HepG2 (cell line): ENCODE results near the gene CTSA. TPM values are rescaled to one million over a fixed set of nuclear protein-coding genes. Genes with fewer than 3 reads are reported as not detected.

Experiments
- ATAC-seq: fragments of 200-7000 bp; cut with Tn5 transposase; 3 replicates; pipeline ENCODE4 v1.9.1; 2020; ENCODE audit warnings: mild to moderate bottlenecking, moderate library complexity
- BruUV-seq: library from RNA; stranded (reverse); fragments of 400-500 nt; replicated peaks from 2 replicates; lab custom pipeline; 2021; lab: Mats Ljungman, UMichigan
- CTCF ChIA-PET: fragments of 300-600 bp; formaldehyde crosslinking; extraction: SDS; loops from one replicate; lab custom pipeline; 2021; ENCODE audit warnings: low total read pairs, inconsistent platforms, low intra/inter-chr PET ratio; lab: Yijun Ruan, JAX
- POLR2A ChIA-PET: fragments of 350-600 bp; sonication (Branson Sonifier 250); formaldehyde crosslinking; loops from one replicate; lab custom pipeline; 2020; ENCODE audit warnings: antibody characterized with exemption, inconsistent platforms; lab: Yijun Ruan, JAX
- DNase-seq: peaks from one replicate; pipeline ENCODE4 v3.0.0-alpha.2; 2015; ENCODE audit warnings: low spot score
- FAIRE-seq: peaks from 3 replicates; lab custom pipeline; 2011; peaks lifted over from hg19 to GRCh38; lab: Jason Lieb, UNC
- H2AFZ ChIP-seq: one replicate; pipeline ENCODE4 v1.6.1; 2011; ENCODE audit warnings: low read length, inconsistent platforms
- H3K27ac ChIP-seq: fragments of 300-600 bp; 3 replicates; pipeline ENCODE4 v1.8.0; 2011; ENCODE audit warnings: mixed run types, mild to moderate bottlenecking, mixed read lengths, low read length, inconsistent platforms; ENCODE audit not compliant: insufficient read depth; ENCODE audit errors: extremely low read length
- H3K27me3 ChIP-seq, 2 experiments: fragments of 200-600 bp in 1 of 2; 2 replicates in 1 of 2; 3 replicates in 1 of 2; pipeline versions ENCODE4 v1.6.0 to v1.8.0; 2011; ENCODE audit warnings: low read length in 2 of 2, mild to moderate bottlenecking in 2 of 2, moderate library complexity in 2 of 2, inconsistent platforms in 1 of 2; ENCODE audit not compliant: insufficient read depth in 2 of 2, control insufficient read depth in 1 of 2
- H3K36me3 ChIP-seq, 2 experiments: fragments of 200-600 bp in 1 of 2; replicated peaks in 1 of 2; 2 replicates in 1 of 2; 3 replicates in 1 of 2; pipeline versions ENCODE4 v1.5.1 to v1.8.0; 2011; ENCODE audit warnings: low read length in 2 of 2, inconsistent platforms in 1 of 2; ENCODE audit not compliant: insufficient read depth in 2 of 2, control insufficient read depth in 1 of 2
- H3K4me1 ChIP-seq: 2 replicates; pipeline ENCODE4 v1.5.1; 2012; ENCODE audit warnings: low read length, inconsistent platforms; ENCODE audit not compliant: insufficient read depth
- H3K4me2 ChIP-seq: 2 replicates; pipeline ENCODE4 v1.6.0; 2011; ENCODE audit warnings: low read depth, low read length, inconsistent platforms
- H3K4me3 ChIP-seq, 3 experiments: fragments of 200-600 bp in 1 of 3; sonication (generic), shearing (Covaris generic) in 1 of 3; replicated peaks in 1 of 3; 2 replicates each; pipeline ENCODE4 v1.5.1; 2011 to 2016; ENCODE audit warnings: low read length in 3 of 3, inconsistent platforms in 2 of 3, low read depth in 2 of 3, mild to moderate bottlenecking in 2 of 3, control low read depth in 1 of 3, mixed read lengths in 1 of 3; ENCODE audit not compliant: insufficient read depth in 1 of 3
- H3K79me2 ChIP-seq: one replicate; pipeline ENCODE4 v1.6.1; 2011; ENCODE audit warnings: low read length, inconsistent platforms; ENCODE audit not compliant: insufficient read depth
- H3K9ac ChIP-seq: 2 replicates; pipeline ENCODE4 v1.6.0; 2011; ENCODE audit warnings: mild to moderate bottlenecking, low read depth, low read length, inconsistent platforms; ENCODE audit not compliant: insufficient read depth
- H3K9me3 ChIP-seq: 2 replicates; pipeline ENCODE4 v1.5.1; 2012; ENCODE audit warnings: mild to moderate bottlenecking, low read length
- H4K20me1 ChIP-seq: 2 replicates; pipeline ENCODE4 v1.6.0; 2011; ENCODE audit warnings: inconsistent platforms, mild to moderate bottlenecking, low read length, moderate library complexity; ENCODE audit not compliant: insufficient read depth
- AGO1 ChIP-seq: fragments of 200-400 bp; formaldehyde crosslinking; IDR thresholded peaks from 2 replicates; pipeline ENCODE4 v1.6.1; 2017; ENCODE audit warnings: mild to moderate bottlenecking, low read depth, low read length, moderate library complexity; ENCODE audit not compliant: poor library complexity, severe bottlenecking
- AGO2 ChIP-seq: fragments of 200-400 bp; formaldehyde crosslinking; optimal IDR thresholded peaks from 2 replicates; pipeline ENCODE3; 2017; ENCODE audit warnings: mild to moderate bottlenecking, low read depth, low read length, moderate library complexity
- POLR2A ChIP-seq, 2 experiments: IDR thresholded peaks; 2 replicates each; pipeline ENCODE4 v1.6.1; 2011; ENCODE audit warnings: low read depth in 2 of 2, low read length in 2 of 2, mild to moderate bottlenecking in 1 of 2, moderate library complexity in 1 of 2; ENCODE audit not compliant: insufficient read depth in 1 of 2
- POLR2G ChIP-seq: fragments of 200-400 bp; formaldehyde crosslinking; IDR thresholded peaks from 2 replicates; pipeline ENCODE4 v1.6.1; 2018; ENCODE audit warnings: mild to moderate bottlenecking, low read depth, low read length, moderate library complexity
- ZC3H13 ChIP-seq: sonication (generic); formaldehyde crosslinking; IDR thresholded peaks from 2 replicates; pipeline ENCODE4 v1.8.1; 2023; ENCODE audit warnings: mild to moderate bottlenecking, missing genetic modification reagents, moderate library complexity
- ZNF768 ChIP-seq: sonication (generic); formaldehyde crosslinking; IDR thresholded peaks from 2 replicates; pipeline ENCODE4 v1.4.0; 2020; ENCODE audit warnings: missing genetic modification reagents
- WGBS: methylation state at CpG from one replicate; pipeline ENCODE4 v1.1.6; 2017; ENCODE audit warnings: low lambda C conversion rate; 5-methylcytosine and 5-hydroxymethylcytosine counted together
- in situ Hi-C: cut with HindIII; loops from 2 replicates; pipeline ENCODE4 v1.10.0; 2017; ENCODE audit warnings: low pct_unique_long_range_greater_than_20kb; ENCODE audit not compliant: extremely low pct_ligation_motif_present
- intact Hi-C: fragments of 100-400 bp; cut with micrococcal nuclease; formaldehyde crosslinking; loops from one replicate; pipeline ENCODE4 v1.10.0; 2022; ENCODE audit not compliant: unreplicated experiment
- polyA plus RNA-seq, 8 experiments: library from polyadenylated mRNA; depleted of rRNA in 3 of 8; stranded (reverse) in 7 of 8; unstranded in 1 of 8; fragments of >200 nt; fragmentation: Illumina TruSeq in 4 of 8; extraction: Trizol in 4 of 8; gene quantifications; 2 replicates each; pipeline versions ENCODE4 v1.2.1 to v1.2.3, GENCODE V29; 2011 to 2016; ENCODE audit warnings: low read depth in 4 of 8, missing spikeins in 1 of 8, mixed read lengths in 1 of 8; ENCODE audit not compliant: insufficient read depth in 1 of 8
- total RNA-seq, 5 experiments: library from RNA; depleted of rRNA; stranded (reverse); fragments of >200 nt; fragmentation: Illumina TruSeq; extraction: Trizol; gene quantifications; 2 replicates each; pipeline ENCODE4 v1.2.3, GENCODE V29; 2016; ENCODE audit warnings: low read depth in 1 of 5
- TF ChIP-seq, protein P1 (sequence below): sonication (generic); formaldehyde crosslinking; IDR thresholded peaks from 2 replicates; pipeline ENCODE4 v1.4.0; 2020; ENCODE audit warnings: mild to moderate bottlenecking, missing genetic modification reagents

The CTSA gene
- total and polyA plus RNA-seq, 2 of the 13 experiments (the other 11 are each of a cell fraction or from before 2014, with no cell fraction given), result 202 to 231 TPM

GRCh38 chr20:45893831-45894230 is 2.7 kb downstream of the CTSA start:
- no peaks in the 10 kb centered on the region for H3K27me3 ChIP-seq
- H3K4me3 ChIP-seq, result no peak overlapping the region
- in situ Hi-C loops (loop anchor here (5.0 kb wide), 2 partner anchors 38 to 68 kb away; partner anchors contain the start of gene PCIF1), intact Hi-C loops (no loop called here)
- 0 out of 2 replicates have a peak, but pooled peaks have one; percentile 1 for TF ChIP-seq POLR2G
- TF ChIP-seq, protein P1, sequence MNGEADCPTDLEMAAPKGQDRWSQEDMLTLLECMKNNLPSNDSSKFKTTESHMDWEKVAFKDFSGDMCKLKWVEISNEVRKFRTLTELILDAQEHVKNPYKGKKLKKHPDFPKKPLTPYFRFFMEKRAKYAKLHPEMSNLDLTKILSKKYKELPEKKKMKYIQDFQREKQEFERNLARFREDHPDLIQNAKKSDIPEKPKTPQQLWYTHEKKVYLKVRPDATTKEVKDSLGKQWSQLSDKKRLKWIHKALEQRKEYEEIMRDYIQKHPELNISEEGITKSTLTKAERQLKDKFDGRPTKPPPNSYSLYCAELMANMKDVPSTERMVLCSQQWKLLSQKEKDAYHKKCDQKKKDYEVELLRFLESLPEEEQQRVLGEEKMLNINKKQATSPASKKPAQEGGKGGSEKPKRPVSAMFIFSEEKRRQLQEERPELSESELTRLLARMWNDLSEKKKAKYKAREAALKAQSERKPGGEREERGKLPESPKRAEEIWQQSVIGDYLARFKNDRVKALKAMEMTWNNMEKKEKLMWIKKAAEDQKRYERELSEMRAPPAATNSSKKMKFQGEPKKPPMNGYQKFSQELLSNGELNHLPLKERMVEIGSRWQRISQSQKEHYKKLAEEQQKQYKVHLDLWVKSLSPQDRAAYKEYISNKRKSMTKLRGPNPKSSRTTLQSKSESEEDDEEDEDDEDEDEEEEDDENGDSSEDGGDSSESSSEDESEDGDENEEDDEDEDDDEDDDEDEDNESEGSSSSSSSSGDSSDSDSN (CRISPR knock-in tag), result no peak
- H4K20me1 ChIP-seq, result no peaks in the 10 kb centered on the region
- H3K79me2 ChIP-seq, result peaks cover 32% of the 10 kb centered on the region
- no peak overlapping the region for H3K9ac ChIP-seq
- ATAC-seq, result no peak
- no peak overlapping the region for H3K4me2 ChIP-seq
- peaks cover 36% of the 10 kb centered on the region for H3K4me1 ChIP-seq
- ChIA-PET CTCF (no interaction called here), POLR2A (interaction anchor here (0.7 to 8.1 kb wide), 6 partner anchors 12 to 601 kb away, joined by 3 to 164 read pairs (median 87); partner anchors contain the start of genes PLTP and ZSWIM1)
- no peaks in the 10 kb centered on the region for H3K9me3 ChIP-seq
- no peak overlapping the region for H3K27ac ChIP-seq
- no peak overlapping the region for H2AFZ ChIP-seq
- FAIRE-seq, result no peak
- DNase-seq, result no peak
- BruUV-seq, result no TSS peak
- peaks cover 44 to 62% of the 10 kb centered on the region in 2 experiments for H3K36me3 ChIP-seq
- WGBS, result 97% methylated on average over 4 of the region's 4 CpGs

GRCh38 chr20:45894797-45895196 is 3.7 kb downstream of the CTSA start:
- BruUV-seq, result no TSS peak
- H3K9me3 ChIP-seq, result no peaks in the 10 kb centered on the region
- peaks cover 26% of the 10 kb centered on the region for H3K4me1 ChIP-seq
- peaks cover 23% of the 10 kb centered on the region for H3K79me2 ChIP-seq
- DNase-seq, result no peak
- no peak for ATAC-seq
- CTCF ChIA-PET, result no interaction called here
- H3K36me3 ChIP-seq, result peaks cover 51 to 63% of the 10 kb centered on the region in 2 experiments
- no peaks in the 10 kb centered on the region for H4K20me1 ChIP-seq
- intact Hi-C loops (no loop called here), in situ Hi-C loops (loop anchor here (5.0 kb wide), 2 partner anchors 38 to 68 kb away; partner anchors contain the start of gene PCIF1)
- H3K4me2 ChIP-seq, result no peak overlapping the region
- H3K27ac ChIP-seq, result no peak overlapping the region
- no peak for FAIRE-seq
- H2AFZ ChIP-seq, result no peak overlapping the region
- TF ChIP-seq AGO2 (peak; percentile 93), AGO1 (peak; percentile 44), POLR2A (IDR thresholded peaks at IDR 0.05; ENCODE audit: insufficient read depth in 1 of 2, low read depth in 2 of 2, low read length in 2 of 2) (peak; percentile 20 to 45; a peak in 1 of 4 replicates), ZC3H13 (no peak), ZNF768 (CRISPR knock-in tag) (0 out of 2 replicates have a peak, but pooled peaks have one; percentile 10)
- H3K9ac ChIP-seq, result no peak overlapping the region
- no peak overlapping the region for H3K4me3 ChIP-seq
- no peaks in the 10 kb centered on the region for H3K27me3 ChIP-seq
- POLR2A ChIA-PET, result interaction anchor here (7.3 to 8.1 kb wide), 3 partner anchors 13 to 32 kb away, joined by 74 to 164 read pairs (median 100); partner anchors contain the start of gene PLTP
- 77% methylated on average over 6 of the region's 12 CpGs for WGBS
